GM19238 (cell line): ENCODE data around the gene PSMB11.

Source experiments
- DNase-seq: peaks from one replicate; pipeline ENCODE4 v3.0.0; 2011; ENCODE audit warnings: low spot score; ENCODE audit not compliant: insufficient read length

PSMB11 gene

DNA sequence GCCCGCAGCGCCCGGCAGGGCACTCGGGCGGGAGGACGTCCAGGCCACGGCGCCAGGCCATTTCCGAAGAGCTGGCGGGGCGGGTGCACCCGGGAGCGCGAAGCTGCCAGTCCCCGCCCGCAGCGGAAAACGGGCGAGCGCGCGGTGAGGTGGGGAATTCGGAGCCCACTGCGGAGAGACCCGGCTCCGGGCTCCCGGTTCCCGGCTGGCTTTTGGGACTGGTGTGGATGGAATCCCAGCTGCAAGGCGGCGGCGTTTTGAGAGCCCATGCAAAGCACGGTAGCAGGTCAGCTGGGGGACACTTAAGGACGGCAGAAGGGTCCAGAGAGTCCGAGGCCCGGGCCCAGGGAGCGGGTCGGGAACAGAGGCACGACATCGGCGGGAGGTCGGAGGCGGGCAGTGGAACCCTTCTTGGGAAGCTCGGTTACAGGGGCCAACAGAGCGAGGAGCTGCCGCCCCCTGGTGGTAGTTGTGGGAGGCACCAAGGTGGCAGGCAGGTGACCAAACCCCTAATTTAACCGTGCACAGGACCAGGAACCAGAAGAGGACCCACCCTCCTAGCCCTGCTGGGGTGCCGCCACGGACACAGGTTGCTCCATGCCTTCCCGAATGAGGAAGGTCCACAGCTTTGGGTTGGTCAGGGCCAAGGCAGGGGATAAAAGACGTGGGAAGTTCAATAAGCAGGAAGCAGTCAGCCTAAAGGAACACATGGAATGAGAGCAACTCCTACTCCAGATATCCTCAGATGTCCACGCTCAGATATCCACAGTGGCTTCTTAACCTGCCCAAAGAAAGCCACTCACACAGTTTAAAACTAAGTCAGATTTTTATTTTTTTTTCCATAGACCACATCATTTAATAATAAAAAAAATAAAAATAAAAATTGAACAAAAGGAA, 16.0 kb downstream of the PSMB11 start:
- peak; percentile 95 for DNase-seq

DNA sequence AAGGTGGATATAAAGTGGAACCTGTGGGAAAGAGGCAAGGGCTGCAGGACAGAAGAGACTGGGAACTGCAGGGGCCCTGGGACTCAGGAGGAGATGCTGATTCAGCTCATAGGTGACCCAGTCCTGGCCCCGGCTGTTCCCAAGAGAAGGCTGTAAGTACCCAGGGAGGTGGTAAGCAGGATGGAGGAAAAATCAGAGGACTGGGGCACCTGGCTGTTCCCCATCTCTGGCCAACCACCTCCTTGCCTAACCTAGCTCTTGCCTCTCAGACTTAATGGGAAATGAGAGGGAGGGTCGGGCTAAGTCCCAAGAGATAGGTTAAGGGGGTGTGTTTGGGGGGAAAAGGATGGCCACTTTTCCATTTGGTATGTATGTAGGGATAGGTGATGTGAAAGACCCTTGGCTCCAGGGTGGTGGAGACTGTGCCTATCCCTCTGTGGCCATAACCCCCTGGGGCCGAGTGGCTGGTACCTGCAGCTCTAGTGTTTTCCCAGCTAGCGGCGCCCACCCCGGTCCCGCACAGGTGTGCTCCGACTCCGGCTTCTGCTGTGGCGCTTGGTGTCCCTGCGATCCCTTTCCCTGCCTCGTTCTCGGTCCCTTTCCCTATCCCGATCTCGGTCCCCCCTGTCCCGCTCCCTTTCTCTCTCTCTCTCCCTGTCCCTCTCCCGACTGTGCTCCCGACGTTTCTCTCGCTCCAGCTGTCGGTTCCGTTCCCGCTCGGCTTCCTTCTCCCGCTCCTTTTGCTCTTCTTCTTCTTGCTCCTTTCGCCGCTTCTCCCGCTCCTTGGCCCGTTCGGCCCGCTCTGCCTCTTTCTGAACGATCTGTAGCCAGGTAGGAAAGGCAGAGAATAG, 16.9 kb downstream of the PSMB11 start:
- DNase-seq = no peak

- DNase-seq = no peak
Observed at GRCh38 chr14:23060536-23061260, 18.7 kb downstream of the PSMB11 start.

- DNase-seq = no peak
Observed at GRCh38 chr14:23062002-23062401, 20.0 kb downstream of the PSMB11 start.

DNA sequence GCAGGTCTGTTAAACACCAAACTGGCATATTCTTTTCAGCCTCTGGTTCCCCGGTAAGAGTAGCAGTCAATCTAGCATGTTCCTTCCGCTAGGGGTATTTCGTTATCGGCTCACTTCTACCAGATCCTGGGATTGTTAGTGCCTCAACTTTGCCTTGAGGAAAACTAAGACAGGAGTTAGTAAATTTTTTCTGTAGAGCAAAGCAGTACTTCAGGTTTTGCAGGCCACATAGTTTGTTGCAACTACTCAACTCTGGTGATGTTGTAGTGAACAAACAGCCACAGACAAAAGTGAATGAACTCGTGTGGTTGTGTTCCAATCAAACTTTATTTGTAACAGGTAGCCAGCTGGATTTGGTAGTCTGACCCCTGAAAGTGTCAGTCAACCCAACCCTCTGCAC, 21.6 kb downstream of the PSMB11 start:
- DNase-seq = no peak

DNA sequence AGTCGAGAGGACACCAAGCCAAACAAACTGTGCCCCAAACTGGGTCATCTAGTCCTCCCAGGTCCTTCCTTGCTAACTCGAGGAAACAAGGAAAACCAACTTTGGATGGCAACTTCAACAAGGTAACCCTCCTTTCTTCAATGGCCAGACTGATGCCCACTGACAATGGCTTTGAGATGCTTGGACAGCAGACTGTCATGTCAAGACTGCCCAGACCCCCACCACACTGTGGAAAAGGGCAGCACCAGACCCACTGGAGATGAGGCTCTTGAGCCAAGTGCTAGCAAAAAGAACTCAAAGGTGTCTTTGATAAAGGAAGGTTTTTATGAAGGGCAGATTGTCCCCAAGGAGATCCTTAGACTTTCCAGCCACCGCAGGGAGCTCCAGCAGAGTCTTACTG, 24.4 kb downstream of the PSMB11 start:
- DNase-seq = no peak

DNA sequence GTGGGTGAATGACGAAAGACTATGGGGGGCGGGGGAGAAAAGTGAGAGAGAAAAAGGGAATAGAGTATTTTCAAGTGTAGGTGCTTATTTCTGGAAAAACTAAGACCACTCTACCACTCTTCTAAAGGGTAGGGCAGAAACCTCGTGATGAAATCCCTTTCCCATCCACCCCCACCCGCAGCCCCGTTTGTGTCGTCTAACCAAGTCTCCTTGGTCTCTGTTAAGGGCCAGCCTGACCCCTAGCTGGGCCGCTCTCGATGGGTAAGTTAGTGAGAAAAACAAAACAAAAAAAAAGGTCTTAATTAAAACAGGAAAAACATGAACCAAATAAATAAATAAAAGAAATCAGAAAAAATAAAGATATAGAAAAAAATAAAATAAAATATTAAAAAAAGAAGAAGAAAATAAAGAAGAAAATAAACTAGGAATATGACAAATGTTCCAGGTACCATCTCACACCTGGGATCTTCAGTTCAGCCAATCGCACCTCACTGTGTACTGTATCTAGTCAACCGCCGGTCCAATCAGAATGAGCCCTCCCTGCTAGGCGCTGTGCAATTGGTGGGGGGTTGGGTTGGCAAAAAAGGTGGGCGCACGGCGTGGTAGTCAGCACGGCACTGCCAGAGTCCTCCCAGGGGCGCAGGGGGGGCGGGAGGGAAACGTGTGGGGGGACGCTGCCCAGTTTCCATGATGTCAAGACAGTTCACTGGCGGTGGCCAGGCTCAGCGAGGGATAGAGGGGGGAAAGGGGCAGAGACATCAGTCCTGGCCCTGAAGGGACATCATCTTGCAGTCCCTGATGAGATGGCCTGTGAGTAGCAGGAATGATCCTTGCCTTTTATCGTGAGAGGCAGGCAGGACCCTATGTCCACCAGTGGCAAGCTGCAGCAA, 25.1 kb downstream of the PSMB11 start:
- no peak for DNase-seq

- no peak for DNase-seq
Observed at GRCh38 chr14:23067847-23068788, 26.1 kb downstream of the PSMB11 start.

DNA sequence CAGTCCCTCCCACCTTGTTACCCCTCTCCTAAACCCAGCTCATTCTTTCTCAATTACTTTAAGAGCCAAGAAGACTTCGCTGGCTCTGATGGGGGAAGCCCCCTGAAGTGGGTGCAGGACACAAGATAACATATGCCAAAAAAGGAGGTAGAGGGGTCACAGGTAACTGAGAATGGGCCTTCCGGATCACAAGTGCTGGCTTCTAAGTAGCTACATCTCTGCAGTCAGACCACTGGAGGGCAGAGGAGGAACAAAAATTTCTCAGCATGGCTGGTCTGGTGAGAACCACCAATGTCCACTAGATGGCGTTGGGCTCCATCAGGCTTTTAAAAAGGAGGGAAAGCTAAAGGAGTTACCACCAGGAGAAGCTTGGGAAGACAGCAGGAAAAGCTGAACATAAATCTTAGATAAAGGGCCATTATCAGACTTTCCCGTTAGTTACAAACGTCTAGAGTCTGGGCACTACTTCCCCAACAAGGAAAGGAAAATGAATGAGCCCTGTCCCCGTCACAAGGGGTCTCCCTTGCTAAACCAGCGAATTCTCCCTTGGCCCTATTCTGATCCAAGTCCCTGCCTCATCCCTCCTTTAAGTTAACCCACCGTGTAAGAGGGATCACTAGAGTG, 26.9 kb downstream of the PSMB11 start:
- peak; percentile 84 for DNase-seq

DNA sequence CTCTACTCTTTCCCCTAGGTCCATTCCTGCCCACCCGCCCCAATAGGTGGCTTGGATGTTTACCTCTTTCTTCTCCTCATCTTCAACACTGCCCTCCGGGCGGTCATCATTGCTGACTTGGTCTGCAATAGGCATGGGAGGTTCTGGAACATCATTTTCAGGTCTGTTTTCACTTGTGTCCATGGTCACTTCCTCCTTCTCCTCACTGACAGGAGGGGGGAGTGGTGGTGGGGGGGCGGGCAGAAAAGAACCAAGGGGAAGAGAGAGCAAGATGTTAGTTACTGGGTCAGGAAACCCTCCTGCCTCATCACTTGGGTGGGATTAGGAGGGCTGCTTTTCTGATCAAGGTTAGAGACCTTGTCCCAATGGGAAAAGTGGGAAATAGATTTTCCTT, 27.4 kb downstream of the PSMB11 start:
- DNase-seq = no peak

DNA sequence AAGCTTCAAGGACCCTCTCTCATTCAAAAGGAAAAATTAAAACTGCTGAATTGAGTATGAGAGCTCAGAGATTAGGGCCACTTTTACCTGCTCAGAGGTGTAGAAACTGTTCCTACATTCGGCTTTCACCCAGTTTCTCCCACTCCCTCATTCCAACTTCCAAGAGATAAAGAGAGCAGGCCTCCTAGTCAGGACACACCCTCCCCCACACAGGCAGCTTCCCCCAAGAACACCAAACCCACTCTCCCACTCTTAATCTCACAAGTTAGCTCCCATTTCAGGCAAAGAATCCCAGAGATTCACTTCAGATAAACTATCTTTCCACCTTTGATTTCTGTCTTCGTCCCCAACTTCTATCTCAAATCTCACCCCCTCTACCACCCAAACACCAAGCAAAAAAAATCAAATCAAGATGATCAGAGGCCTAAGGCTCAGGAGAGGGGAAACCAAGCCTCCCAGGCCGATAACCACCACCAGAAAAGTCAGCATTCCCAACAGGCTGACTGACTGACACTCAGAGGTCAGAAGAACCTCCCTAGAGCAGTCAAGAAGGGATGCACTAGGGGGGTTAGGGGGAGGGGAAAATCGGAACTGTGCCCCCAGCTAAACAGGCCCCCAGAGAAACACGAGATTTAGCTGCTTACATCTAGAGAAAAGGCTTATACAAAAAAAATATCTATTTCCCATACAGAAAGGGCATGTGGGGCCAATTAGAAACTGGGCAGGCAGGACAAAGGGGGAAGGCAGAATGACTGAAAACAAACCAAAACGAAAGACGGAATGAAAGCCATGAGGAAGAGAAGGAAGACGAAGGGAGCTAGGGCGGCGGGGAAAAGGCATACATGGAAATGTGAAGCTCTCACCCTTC, 28.5 kb downstream of the PSMB11 start:
- no peak for DNase-seq

- DNase-seq = peak; percentile 86
Observed at GRCh38 chr14:23071244-23071920, 29.4 kb downstream of the PSMB11 start.

DNA sequence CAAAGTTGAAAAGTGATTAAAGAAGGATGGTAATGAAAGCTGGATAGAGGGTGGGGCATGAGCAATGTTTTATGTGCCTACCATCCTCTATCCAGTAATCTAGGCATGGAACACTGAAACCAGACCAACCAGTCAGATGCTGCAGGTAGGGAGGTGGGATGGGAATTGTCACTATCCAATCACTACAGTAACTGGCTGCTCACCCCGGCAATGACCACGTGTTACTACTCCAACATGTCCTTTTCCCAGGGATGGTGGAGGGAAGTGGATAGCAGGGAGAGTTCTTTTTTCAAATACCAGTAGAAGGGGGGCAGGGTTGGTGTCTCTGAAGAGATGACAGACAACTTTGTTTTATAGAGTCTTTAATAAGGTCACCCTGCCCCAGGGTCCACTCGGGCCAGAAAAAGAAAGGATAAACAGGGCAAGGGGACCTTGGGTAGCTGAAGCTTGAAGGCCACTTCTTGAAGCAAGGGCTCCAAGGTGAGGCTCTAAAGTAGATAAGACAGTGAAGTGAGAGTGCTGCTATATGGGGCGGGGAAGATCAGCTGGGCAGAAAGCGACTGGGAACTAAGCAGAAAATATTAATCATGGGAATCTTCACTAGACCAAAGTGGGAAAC, 30.0 kb downstream of the PSMB11 start:
- no peak for DNase-seq

DNA sequence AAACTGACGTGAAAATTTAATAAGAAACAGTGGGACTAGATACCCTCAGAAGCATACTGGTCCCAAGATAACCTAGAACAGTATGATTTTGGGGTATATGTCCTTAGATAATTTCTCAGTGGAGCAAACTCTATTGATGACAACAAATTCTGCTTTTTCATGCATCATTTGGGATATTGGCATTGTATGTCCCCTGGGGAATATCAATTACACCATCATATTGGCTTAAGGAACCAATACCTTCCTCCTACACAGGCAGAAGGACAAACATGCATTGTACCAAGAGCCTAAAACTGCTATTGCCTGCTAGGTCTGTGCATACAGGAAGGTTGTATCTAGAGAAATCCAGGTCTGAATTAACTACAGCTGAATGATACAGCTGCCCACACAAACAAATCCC, 32.9 kb downstream of the PSMB11 start:
- DNase-seq = no peak

- DNase-seq = no peak
Observed at GRCh38 chr14:23076785-23077408, 34.9 kb downstream of the PSMB11 start.

- no peak for DNase-seq
Observed at GRCh38 chr14:23077962-23078361, 36.0 kb downstream of the PSMB11 start.

DNA sequence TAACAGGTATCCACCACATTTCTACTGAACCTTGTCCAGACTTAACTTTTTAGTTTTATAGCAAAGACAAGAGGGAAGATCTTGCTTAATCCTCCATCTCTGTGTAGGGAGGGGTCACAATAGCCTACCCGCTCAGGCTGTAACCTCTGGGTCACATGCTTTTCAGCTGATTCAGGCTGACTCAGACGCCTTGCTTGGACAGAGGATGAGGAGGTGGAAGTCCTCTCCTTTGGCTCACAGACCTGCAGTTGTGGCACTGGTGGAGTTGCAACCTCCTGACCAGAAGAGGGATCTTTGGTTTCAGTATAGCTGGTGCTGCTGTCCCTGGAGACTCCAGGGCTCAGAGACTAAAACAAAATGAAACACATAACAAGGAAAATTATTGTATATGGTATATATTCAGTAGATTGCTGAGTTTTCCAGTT, 36.7 kb downstream of the PSMB11 start:
- no peak for DNase-seq
